ENCODE measurements around the gene SOX11. TPM values are rescaled to one million over a fixed set of nuclear protein-coding genes. Genes with fewer than 3 reads are reported as not detected.

Gene SOX11
- total RNA-seq: not detected in 2 replicates

GRCh38 chr2:5691985-5692529, at the start of gene SOX11:
Gene SOX11, plus strand, starts transcription at chr2:5692384. Its CDS starts 338 bp downstream, at chr2:5692722.

Measured in vein endothelial cell (primary cell).